HEK293 (cell line): ENCODE measurements around the gene BMS1.

ENCODE experiments used
- CTCF ChIA-PET: fragments of 350-600 bp; formaldehyde crosslinking; extraction: SDS; loops from one replicate; lab custom pipeline; 2021; ENCODE audit warnings: antibody characterized with exemption; lab: Yijun Ruan, JAX
- POLR2A ChIA-PET: fragments of 300-600 bp; formaldehyde crosslinking; extraction: SDS; loops from one replicate; lab custom pipeline; 2020; ENCODE audit warnings: antibody characterized with exemption, inconsistent platforms; lab: Yijun Ruan, JAX
- H3K27ac ChIP-seq: fragments of 200-500 bp; sonication (Bioruptor generic); 2 replicates; pipeline ENCODE4 v1.5.1; 2014; ENCODE audit warnings: low read depth, low read length, control low read depth, inconsistent platforms; ENCODE audit errors: extremely low read depth
- H3K36me3 ChIP-seq, 2 experiments: fragments of 200-500 bp in 1 of 2; sonication (Bioruptor generic) in 1 of 2; 1 replicate in 1 of 2; 2 replicates in 1 of 2; pipeline ENCODE4 v1.5.1; 2014 to 2017; ENCODE audit warnings: inconsistent platforms in 2 of 2, low read length in 2 of 2; ENCODE audit not compliant: control insufficient read depth in 2 of 2, insufficient read depth in 1 of 2
- H3K4me1 ChIP-seq: fragments of 200-500 bp; sonication (Bioruptor generic); 2 replicates; pipeline ENCODE4 v1.5.1; 2014; ENCODE audit warnings: mild to moderate bottlenecking, low read length, inconsistent platforms; ENCODE audit not compliant: control insufficient read depth, insufficient read depth
- H3K4me3 ChIP-seq: 2 replicates; pipeline ENCODE4 v1.5.1; 2011; ENCODE audit warnings: low read depth, mild to moderate bottlenecking, control low read depth, low read length, moderate library complexity
- H3K9me3 ChIP-seq: fragments of 200-500 bp; sonication (Bioruptor generic); 2 replicates; pipeline ENCODE4 v1.5.1; 2014; ENCODE audit warnings: low read depth, low read length, inconsistent platforms; ENCODE audit not compliant: control insufficient read depth, insufficient read depth
- BCL11B ChIP-seq: fragments of 450-650 bp; formaldehyde crosslinking; IDR thresholded peaks from 2 replicates; pipeline ENCODE4 v1.5.1; 2016; ENCODE audit warnings: low read depth, missing biosample characterization, missing genetic modification characterization
- GFI1B ChIP-seq: fragments of 450-650 bp; formaldehyde crosslinking; IDR thresholded peaks from 2 replicates; pipeline ENCODE4 v1.5.1; 2016; ENCODE audit warnings: missing biosample characterization, missing genetic modification characterization
- OSR2 ChIP-seq: fragments of 450-650 bp; formaldehyde crosslinking; IDR thresholded peaks from 2 replicates; pipeline ENCODE4 v1.5.1; 2016; ENCODE audit warnings: missing biosample characterization, missing genetic modification characterization
- RBAK ChIP-seq: fragments of 450-650 bp; formaldehyde crosslinking; IDR thresholded peaks from 2 replicates; pipeline ENCODE4 v1.5.1; 2016; ENCODE audit warnings: missing biosample characterization, missing genetic modification characterization
- ZNF184 ChIP-seq: fragments of 450-650 bp; IDR thresholded peaks from 2 replicates; pipeline ENCODE4 v1.5.1; 2018; ENCODE audit warnings: missing biosample characterization, mild to moderate bottlenecking, missing genetic modification characterization
- ZNF239 ChIP-seq: fragments of 450-650 bp; formaldehyde crosslinking; IDR thresholded peaks from 2 replicates; pipeline ENCODE4 v1.5.1; 2016; ENCODE audit warnings: missing biosample characterization, missing genetic modification characterization
- ZNF350 ChIP-seq: fragments of 450-650 bp; formaldehyde crosslinking; IDR thresholded peaks from 2 replicates; pipeline ENCODE4 v1.5.0; 2017; ENCODE audit warnings: missing biosample characterization, mild to moderate bottlenecking, missing genetic modification characterization
- ZNF544 ChIP-seq: fragments of 450-650 bp; formaldehyde crosslinking; IDR thresholded peaks from 2 replicates; pipeline ENCODE4 v1.5.0; 2017; ENCODE audit warnings: missing biosample characterization, missing genetic modification characterization
- ZNF596 ChIP-seq: fragments of 450-650 bp; IDR thresholded peaks from 2 replicates; pipeline ENCODE4 v1.5.0; 2018; ENCODE audit warnings: missing biosample characterization, mild to moderate bottlenecking, missing genetic modification characterization, moderate library complexity
- ZNF658 ChIP-seq: fragments of 450-650 bp; formaldehyde crosslinking; IDR thresholded peaks from 2 replicates; pipeline ENCODE4; 2016; ENCODE audit warnings: missing biosample characterization, missing genetic modification characterization
- ZNF664 ChIP-seq: fragments of 450-650 bp; formaldehyde crosslinking; IDR thresholded peaks from 2 replicates; pipeline ENCODE4 v1.5.1; 2016; ENCODE audit warnings: missing biosample characterization, missing genetic modification characterization
- ZNF768 ChIP-seq: fragments of 450-650 bp; formaldehyde crosslinking; IDR thresholded peaks from 2 replicates; pipeline ENCODE4 v1.5.1; 2018; ENCODE audit warnings: missing biosample characterization, mild to moderate bottlenecking, missing genetic modification characterization
- TF ChIP-seq, protein P1 (sequence below): fragments of 450-650 bp; formaldehyde crosslinking; IDR thresholded peaks from 2 replicates; pipeline ENCODE4 v1.5.1; 2016; ENCODE audit warnings: missing biosample characterization, missing genetic modification characterization
- TF ChIP-seq, protein P2 (sequence below): fragments of 450-650 bp; formaldehyde crosslinking; IDR thresholded peaks from 2 replicates; pipeline ENCODE4 v1.5.1; 2017; ENCODE audit warnings: missing biosample characterization, missing genetic modification characterization
- TF ChIP-seq, protein P3 (sequence below): fragments of 450-650 bp; formaldehyde crosslinking; IDR thresholded peaks from 2 replicates; pipeline ENCODE4; 2016; ENCODE audit warnings: missing biosample characterization, missing genetic modification characterization
- TF ChIP-seq, protein P4 (sequence below): IDR thresholded peaks from 2 replicates; pipeline ENCODE4 v1.6.1; 2011; ENCODE audit warnings: mild to moderate bottlenecking, low read depth, low read length, borderline replicate concordance

The BMS1 gene

DNA sequence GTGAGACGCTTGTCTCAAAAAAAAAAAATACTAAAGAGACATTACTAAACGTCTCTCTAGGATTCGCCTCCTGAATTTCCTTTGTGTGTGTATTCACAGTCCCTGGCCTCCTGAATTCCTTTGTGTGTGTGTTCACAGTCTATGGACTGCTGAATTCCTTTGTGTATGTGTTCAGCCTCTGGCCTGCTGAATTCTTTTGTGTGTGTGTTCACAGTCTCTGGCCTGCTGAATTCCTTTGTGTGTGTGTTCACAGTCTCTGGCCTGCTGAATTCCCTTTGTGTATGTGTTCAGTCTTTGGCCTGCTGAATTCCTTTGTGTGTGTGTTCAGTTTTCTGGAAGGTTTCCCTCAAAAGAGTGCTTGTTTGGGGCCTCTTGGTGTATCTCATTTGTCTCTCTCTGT, 8.2 kb downstream of the BMS1 start:
- ChIA-PET CTCF (interaction anchor here (0.7 kb wide), 1 partner anchor 46 kb away, joined by 3 read pairs; no protein-coding TSS in a partner anchor), POLR2A (no interaction called here)
- no peak overlapping the region for H3K4me3 ChIP-seq
- no peak overlapping the region for H3K27ac ChIP-seq
- TF ChIP-seq, protein P1, sequence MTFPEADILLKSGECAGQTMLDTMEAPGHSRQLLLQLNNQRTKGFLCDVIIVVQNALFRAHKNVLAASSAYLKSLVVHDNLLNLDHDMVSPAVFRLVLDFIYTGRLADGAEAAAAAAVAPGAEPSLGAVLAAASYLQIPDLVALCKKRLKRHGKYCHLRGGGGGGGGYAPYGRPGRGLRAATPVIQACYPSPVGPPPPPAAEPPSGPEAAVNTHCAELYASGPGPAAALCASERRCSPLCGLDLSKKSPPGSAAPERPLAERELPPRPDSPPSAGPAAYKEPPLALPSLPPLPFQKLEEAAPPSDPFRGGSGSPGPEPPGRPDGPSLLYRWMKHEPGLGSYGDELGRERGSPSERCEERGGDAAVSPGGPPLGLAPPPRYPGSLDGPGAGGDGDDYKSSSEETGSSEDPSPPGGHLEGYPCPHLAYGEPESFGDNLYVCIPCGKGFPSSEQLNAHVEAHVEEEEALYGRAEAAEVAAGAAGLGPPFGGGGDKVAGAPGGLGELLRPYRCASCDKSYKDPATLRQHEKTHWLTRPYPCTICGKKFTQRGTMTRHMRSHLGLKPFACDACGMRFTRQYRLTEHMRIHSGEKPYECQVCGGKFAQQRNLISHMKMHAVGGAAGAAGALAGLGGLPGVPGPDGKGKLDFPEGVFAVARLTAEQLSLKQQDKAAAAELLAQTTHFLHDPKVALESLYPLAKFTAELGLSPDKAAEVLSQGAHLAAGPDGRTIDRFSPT (tag by site-specific recombination), result no peak
- TF ChIP-seq BCL11B (tag by site-specific recombination) (no peak), ZNF544 (tag by site-specific recombination) (no peak), ZNF350 (tag by site-specific recombination) (no peak), GFI1B (tag by site-specific recombination) (no peak), ZNF664 (no peak), ZNF658 (tag by site-specific recombination) (no peak), OSR2 (tag by site-specific recombination) (no peak), RBAK (no peak)
- peaks cover 46 to 88% of the 10 kb centered on the region in 2 experiments for H3K36me3 ChIP-seq
- no peaks in the 10 kb centered on the region for H3K9me3 ChIP-seq
- no peaks in the 10 kb centered on the region for H3K4me1 ChIP-seq

DNA sequence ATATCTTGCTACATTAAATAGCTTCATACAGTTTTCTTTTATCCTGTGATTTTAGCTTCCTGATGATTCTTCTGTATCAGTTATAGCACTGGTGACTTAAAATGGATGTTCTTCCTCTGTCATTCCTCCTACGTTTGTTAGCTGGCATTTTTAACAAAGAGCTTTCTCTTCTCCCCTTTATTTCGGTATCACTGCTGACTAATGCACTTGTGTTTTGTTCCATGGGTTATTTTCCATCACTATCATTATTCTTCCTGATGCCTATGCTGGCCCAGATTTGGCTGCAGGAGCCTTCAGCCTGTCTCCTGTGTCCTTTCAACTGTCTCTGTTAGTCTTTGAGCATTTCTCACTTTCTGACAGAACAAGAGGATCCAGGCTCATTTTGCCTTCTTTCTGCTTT, 13.1 kb downstream of the BMS1 start:
- Histone ChIP-seq H3K9me3 (no peaks in the 10 kb centered on the region), H3K4me3 (no peak overlapping the region), H3K27ac (no peak overlapping the region), H3K4me1 (no peaks in the 10 kb centered on the region), H3K36me3 (peaks cover 64 to 97% of the 10 kb centered on the region in 2 experiments)
- POLR2A ChIA-PET, result no interaction called here
- CTCF ChIA-PET, result interaction anchor here (0.6 kb wide), 1 partner anchor 560 kb away, joined by 3 read pairs; no protein-coding TSS in a partner anchor
- TF ChIP-seq, protein P2, sequence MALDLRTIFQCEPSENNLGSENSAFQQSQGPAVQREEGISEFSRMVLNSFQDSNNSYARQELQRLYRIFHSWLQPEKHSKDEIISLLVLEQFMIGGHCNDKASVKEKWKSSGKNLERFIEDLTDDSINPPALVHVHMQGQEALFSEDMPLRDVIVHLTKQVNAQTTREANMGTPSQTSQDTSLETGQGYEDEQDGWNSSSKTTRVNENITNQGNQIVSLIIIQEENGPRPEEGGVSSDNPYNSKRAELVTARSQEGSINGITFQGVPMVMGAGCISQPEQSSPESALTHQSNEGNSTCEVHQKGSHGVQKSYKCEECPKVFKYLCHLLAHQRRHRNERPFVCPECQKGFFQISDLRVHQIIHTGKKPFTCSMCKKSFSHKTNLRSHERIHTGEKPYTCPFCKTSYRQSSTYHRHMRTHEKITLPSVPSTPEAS (tag by site-specific recombination), result no peak
- TF ChIP-seq ZNF239 (tag by site-specific recombination), result no peak
- no peak for TF ChIP-seq ZNF768 (tag by site-specific recombination)
- TF ChIP-seq, protein P3, sequence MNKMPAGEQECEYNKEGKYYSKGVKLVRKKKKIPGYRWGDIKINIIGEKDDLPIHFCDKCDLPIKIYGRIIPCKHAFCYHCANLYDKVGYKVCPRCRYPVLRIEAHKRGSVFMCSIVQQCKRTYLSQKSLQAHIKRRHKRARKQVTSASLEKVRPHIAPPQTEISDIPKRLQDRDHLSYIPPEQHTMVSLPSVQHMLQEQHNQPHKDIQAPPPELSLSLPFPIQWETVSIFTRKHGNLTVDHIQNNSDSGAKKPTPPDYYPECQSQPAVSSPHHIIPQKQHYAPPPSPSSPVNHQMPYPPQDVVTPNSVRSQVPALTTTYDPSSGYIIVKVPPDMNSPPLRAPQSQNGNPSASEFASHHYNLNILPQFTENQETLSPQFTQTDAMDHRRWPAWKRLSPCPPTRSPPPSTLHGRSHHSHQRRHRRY (tag by site-specific recombination), result no peak
- no peak for TF ChIP-seq ZNF596

DNA sequence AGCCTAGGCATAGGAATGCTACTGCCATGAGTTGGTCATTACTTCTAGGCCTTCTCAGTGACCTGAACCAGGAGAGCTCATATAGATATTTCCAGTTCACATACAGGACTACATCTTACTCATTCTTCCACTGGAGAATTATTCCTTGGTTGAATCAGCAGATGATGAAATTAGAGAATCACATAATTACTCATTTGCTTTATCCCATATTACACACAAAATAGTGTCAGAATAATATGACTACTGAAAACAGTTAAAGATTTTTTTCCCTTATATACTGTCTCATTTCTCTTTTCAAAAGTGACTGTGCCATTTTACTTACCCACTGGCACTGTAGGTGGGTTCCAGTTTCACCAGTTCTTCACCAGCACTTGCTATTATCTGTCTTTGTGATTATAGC, 18.5 kb downstream of the BMS1 start:
- CTCF ChIA-PET, result no interaction called here
- peaks cover 65 to 91% of the 10 kb centered on the region in 2 experiments for H3K36me3 ChIP-seq

More for the DNA sequence above, 18.5 kb downstream of the BMS1 start:
- POLR2A ChIA-PET, result no interaction called here
- H3K9me3 ChIP-seq, result no peaks in the 10 kb centered on the region
- H3K27ac ChIP-seq, result no peak overlapping the region
- peak; percentile 88 for TF ChIP-seq ZNF184 (tag by site-specific recombination)
- TF ChIP-seq, protein P4, sequence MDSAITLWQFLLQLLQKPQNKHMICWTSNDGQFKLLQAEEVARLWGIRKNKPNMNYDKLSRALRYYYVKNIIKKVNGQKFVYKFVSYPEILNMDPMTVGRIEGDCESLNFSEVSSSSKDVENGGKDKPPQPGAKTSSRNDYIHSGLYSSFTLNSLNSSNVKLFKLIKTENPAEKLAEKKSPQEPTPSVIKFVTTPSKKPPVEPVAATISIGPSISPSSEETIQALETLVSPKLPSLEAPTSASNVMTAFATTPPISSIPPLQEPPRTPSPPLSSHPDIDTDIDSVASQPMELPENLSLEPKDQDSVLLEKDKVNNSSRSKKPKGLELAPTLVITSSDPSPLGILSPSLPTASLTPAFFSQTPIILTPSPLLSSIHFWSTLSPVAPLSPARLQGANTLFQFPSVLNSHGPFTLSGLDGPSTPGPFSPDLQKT, result no peak
- TF ChIP-seq, all 188 proteins: peak for 1
- no peak overlapping the region for H3K4me3 ChIP-seq
- H3K4me1 ChIP-seq, result no peaks in the 10 kb centered on the region
